Peyer's patch (tissue), 4 donors: ENCODE data around the gene ANKDD1A.

ENCODE experiments used
- POLR2A ChIP-seq, 2 donors: fragments of 450-650 bp; IDR thresholded peaks; one replicate each; pipeline ENCODE4 v1.5.1; 2017; ENCODE audit warnings: antibody characterized with exemption in 2 of 2, mild to moderate bottlenecking in 2 of 2, moderate library complexity in 2 of 2
- TF ChIP-seq, protein P1 (sequence below), 6 experiments: fragments of 450-650 bp in 4 of 6; fragments of 200-600 bp in 2 of 6; sonication (generic) in 1 of 6; IDR thresholded peaks; one replicate each; pipeline ENCODE4 v1.5.1; 2017 to 2019; ENCODE audit warnings: antibody characterized with exemption in 6 of 6, mild to moderate bottlenecking in 3 of 6, moderate library complexity in 1 of 6

DNA sequence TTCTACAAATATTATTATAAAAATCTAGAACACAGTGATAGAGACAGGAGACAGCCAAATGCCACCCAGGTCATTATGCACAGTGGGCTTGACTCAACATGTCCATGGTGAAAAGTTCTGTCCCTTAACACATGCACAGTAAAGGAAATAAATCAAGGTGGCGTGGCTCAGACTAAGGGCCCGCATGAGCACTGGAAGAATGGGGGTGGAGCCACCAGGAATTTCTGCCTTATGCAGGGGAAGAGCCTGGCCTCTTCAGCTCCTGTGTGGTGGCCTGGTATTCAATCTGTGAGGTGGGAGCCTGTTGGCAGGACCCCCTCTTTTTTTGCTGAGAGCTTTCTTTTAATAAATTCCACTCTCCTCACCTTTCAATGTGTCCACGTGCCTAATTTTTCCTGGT is 95.2 kb downstream of the ANKDD1A start:
- TF ChIP-seq, protein P1, sequence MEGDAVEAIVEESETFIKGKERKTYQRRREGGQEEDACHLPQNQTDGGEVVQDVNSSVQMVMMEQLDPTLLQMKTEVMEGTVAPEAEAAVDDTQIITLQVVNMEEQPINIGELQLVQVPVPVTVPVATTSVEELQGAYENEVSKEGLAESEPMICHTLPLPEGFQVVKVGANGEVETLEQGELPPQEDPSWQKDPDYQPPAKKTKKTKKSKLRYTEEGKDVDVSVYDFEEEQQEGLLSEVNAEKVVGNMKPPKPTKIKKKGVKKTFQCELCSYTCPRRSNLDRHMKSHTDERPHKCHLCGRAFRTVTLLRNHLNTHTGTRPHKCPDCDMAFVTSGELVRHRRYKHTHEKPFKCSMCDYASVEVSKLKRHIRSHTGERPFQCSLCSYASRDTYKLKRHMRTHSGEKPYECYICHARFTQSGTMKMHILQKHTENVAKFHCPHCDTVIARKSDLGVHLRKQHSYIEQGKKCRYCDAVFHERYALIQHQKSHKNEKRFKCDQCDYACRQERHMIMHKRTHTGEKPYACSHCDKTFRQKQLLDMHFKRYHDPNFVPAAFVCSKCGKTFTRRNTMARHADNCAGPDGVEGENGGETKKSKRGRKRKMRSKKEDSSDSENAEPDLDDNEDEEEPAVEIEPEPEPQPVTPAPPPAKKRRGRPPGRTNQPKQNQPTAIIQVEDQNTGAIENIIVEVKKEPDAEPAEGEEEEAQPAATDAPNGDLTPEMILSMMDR (IDR thresholded peaks at IDR 0.05) = no peak
- no peak for TF ChIP-seq POLR2A (IDR thresholded peaks at IDR 0.05)
